Thyroid gland (tissue), 4 donors: Measurements from ENCODE around the gene CRYGN. TPM values are rescaled to one million over a fixed set of nuclear protein-coding genes. Genes with fewer than 3 reads are reported as not detected.

ENCODE experiments used
- DNase-seq, 2 donors: peaks; one replicate each; pipeline ENCODE4 v3.0.0-alpha.2; 2019
- H3K27ac ChIP-seq, 3 donors: fragments of 200-600 bp; sonication (generic); 1 replicate in 2 of 3; 2 replicates in 1 of 3; pipeline ENCODE4 v1.5.1; 2016 to 2019; ENCODE audit warnings: mild to moderate bottlenecking in 1 of 3, moderate library complexity in 1 of 3
- H3K27me3 ChIP-seq: fragments of 200-600 bp; sonication (generic); one replicate; pipeline ENCODE4 v1.5.1; 2019
- H3K36me3 ChIP-seq, 2 donors: fragments of 200-600 bp; sonication (generic); one replicate each; pipeline ENCODE4 v1.5.1; 2016 to 2019
- H3K4me1 ChIP-seq, 2 donors: fragments of 200-600 bp; sonication (generic); one replicate each; pipeline ENCODE4 v1.5.1; 2017 to 2019
- H3K4me3 ChIP-seq, 3 donors: fragments of 200-600 bp; sonication (generic); replicated peaks in 1 of 3; 1 replicate in 2 of 3; 2 replicates in 1 of 3; pipeline ENCODE4 v1.5.1; 2016; ENCODE audit warnings: mild to moderate bottlenecking in 1 of 3
- H3K9me3 ChIP-seq: fragments of 200-600 bp; sonication (generic); one replicate; pipeline ENCODE4 v1.5.1; 2017
- POLR2A ChIP-seq, 2 donors: fragments of 450-650 bp; IDR thresholded peaks; one replicate each; pipeline ENCODE4 v1.6.1; 2017; ENCODE audit warnings: antibody characterized with exemption in 2 of 2, mild to moderate bottlenecking in 2 of 2, moderate library complexity in 1 of 2
- WGBS, 2 donors: methylation state at CpG; one replicate each; pipeline ENCODE4 v1.1.5; 2017; 5-methylcytosine and 5-hydroxymethylcytosine counted together
- intact Hi-C: fragments of 100-400 bp; cut with DNase I; formaldehyde crosslinking; loops from one replicate; pipeline ENCODE4 v1.15.1; 2023
- total RNA-seq, 4 donors: library from RNA; depleted of rRNA; stranded (reverse); fragments of >200 nt; gene quantifications; one replicate each; pipeline ENCODE4 v1.2.3, GENCODE V29; 2016
- TF ChIP-seq, protein P1 (sequence below), 6 experiments: fragments of 200-600 bp in 3 of 6; fragments of 450-650 bp in 3 of 6; sonication (generic) in 3 of 6; IDR thresholded peaks; one replicate each; pipeline ENCODE4 v1.5.1; 2016 to 2019; ENCODE audit warnings: antibody characterized with exemption in 6 of 6, mild to moderate bottlenecking in 2 of 6, inconsistent platforms in 1 of 6, moderate library complexity in 1 of 6

CRYGN gene, protein sequence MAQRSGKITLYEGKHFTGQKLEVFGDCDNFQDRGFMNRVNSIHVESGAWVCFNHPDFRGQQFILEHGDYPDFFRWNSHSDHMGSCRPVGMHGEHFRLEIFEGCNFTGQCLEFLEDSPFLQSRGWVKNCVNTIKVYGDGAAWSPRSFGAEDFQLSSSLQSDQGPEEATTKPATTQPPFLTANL
- total RNA-seq, result 10 to 100 TPM; 16.4 to 45.5 (median 24.5) TPM

DNA sequence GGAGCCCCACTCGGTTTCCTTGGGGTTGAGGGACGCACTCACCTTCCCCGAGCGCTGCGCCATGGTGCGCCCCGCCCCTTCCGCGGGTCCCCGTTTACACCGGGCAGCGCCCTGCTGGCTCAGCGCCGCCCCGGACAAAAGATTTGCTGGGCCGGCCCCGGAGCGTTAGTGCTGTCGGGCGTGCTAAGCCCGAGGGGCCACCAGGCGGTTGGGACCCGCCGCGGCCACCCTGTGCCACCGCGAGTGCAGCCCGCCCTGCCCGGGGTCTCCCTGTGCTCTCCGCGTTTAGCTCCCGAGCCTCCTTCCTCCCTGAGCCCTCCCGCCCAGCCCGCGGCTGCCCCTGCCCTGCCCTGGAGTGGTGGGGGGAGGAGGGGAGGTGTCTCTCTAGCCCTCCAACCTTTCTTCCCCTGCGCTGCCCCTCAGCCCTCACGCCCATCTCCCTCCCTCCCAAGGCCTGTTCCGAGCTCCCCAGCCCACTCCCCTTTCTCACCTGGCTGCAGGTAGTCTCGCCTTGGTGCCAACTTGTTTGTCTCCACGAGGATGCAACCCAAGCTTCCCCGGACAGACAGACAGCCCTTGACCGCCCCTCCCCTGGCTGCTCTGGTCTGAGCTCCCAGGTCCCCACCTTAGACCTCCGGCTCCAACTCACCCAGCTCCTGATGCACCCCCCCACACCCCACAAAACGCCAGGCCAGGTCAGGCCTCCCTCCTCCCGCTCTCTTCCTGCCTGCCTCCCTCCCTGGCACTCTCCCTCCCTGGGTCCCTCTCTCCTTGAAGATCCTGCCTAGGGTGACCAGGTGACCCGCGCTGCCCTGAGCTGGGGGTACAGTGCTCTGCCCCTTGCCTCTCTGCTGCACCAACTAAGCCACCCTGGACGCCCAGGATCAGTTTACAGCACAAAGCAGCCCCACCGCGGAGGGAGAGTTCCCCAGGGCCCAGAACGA, at the start of gene CRYGN:
Gene CRYGN, minus strand, starts transcription at position 287 of the 944 bp plus-strand sequence. Its CDS starts 224 bp downstream, at position 63.
- peak within 1 kb of the TSS; percentile 92 to 96 (median 95) for H3K27ac ChIP-seq
- no peaks in the 10 kb centered on the region for H3K27me3 ChIP-seq
- no peaks in the 10 kb centered on the region for H3K36me3 ChIP-seq
- peak within 1 kb of the TSS in 1 of 3 donors; percentile 34 for H3K4me3 ChIP-seq
- DNase-seq, result peak; percentile 65 to 66
- TF ChIP-seq POLR2A (IDR thresholded peaks at IDR 0.05), result peak in 1 of 2 donors; percentile 69
- TF ChIP-seq, protein P1, sequence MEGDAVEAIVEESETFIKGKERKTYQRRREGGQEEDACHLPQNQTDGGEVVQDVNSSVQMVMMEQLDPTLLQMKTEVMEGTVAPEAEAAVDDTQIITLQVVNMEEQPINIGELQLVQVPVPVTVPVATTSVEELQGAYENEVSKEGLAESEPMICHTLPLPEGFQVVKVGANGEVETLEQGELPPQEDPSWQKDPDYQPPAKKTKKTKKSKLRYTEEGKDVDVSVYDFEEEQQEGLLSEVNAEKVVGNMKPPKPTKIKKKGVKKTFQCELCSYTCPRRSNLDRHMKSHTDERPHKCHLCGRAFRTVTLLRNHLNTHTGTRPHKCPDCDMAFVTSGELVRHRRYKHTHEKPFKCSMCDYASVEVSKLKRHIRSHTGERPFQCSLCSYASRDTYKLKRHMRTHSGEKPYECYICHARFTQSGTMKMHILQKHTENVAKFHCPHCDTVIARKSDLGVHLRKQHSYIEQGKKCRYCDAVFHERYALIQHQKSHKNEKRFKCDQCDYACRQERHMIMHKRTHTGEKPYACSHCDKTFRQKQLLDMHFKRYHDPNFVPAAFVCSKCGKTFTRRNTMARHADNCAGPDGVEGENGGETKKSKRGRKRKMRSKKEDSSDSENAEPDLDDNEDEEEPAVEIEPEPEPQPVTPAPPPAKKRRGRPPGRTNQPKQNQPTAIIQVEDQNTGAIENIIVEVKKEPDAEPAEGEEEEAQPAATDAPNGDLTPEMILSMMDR (IDR thresholded peaks at IDR 0.05), result no peak
- H3K9me3 ChIP-seq, result no peaks in the 10 kb centered on the region
- WGBS, 2 donors, result 11 to 15% methylated on average over 27 to 36 of the region's 51 CpGs
- intact Hi-C loops, result no loop called here
- H3K4me1 ChIP-seq, result peaks cover 68 to 80% of the 10 kb centered on the region in 2 donors

DNA sequence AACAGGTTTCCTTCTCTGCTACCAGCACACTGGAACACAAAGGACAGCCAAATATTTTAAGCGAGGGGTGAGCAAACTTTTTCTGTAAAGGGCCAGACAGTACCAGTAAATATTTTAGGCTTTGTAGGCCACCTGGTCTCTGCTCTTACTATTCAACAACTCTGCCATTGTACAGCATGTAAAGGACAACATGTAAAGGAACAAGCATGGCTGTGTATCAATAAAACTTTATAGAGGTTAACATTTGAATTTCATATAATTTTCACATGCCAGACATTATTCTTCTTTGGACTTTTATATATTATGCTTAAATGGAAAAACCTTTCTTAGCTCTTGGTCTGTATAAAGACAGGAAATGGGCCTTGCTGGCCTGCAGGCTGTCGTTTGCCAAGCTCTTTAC, 49.6 kb upstream of the CRYGN start:
- TF ChIP-seq POLR2A (IDR thresholded peaks at IDR 0.05), result no peak
- TF ChIP-seq, protein P1 (IDR thresholded peaks at IDR 0.05), result no peak
- WGBS, 2 donors, result 77 to 78% methylated on average over 2 of the region's 2 CpGs
- Histone ChIP-seq H3K4me3 (no peak overlapping the region), H3K27me3 (no peaks in the 10 kb centered on the region), H3K4me1 (peaks cover 12 to 17% of the 10 kb centered on the region in 2 donors), H3K36me3 (peaks cover under 1 to 4% of the 10 kb centered on the region in 2 donors), H3K27ac (no peak overlapping the region), H3K9me3 (no peaks in the 10 kb centered on the region)
- no peak for DNase-seq
- intact Hi-C loops, result no loop called here

DNA sequence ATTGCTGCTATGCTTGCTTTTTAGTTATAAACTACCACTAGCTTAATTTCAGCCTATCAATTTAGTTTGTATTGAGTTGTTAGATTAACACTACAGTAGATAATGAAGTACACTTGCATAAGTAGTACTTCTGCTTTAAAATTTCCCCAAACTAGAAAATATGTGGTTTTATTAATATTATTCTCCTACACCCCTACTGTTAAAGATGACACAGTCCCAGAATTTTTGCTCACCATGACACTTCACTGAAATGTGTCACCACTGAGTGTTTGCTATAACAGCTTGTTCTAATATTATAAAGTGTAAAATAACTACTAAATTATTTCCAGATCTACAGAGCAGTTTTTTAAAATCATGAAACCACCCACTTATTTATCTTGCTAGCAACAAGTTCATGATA, 48.2 kb upstream of the CRYGN start:
- H3K4me1 ChIP-seq, result peaks cover 4 to 6% of the 10 kb centered on the region in 2 donors
- H3K9me3 ChIP-seq, result no peaks in the 10 kb centered on the region
- H3K27me3 ChIP-seq, result no peaks in the 10 kb centered on the region
- TF ChIP-seq, protein P1 (IDR thresholded peaks at IDR 0.05), result no peak
- no peak for TF ChIP-seq POLR2A (IDR thresholded peaks at IDR 0.05)
- H3K4me3 ChIP-seq, result no peak overlapping the region
- DNase-seq, result no peak
- intact Hi-C loops, result no loop called here
- no peak overlapping the region for H3K27ac ChIP-seq
- H3K36me3 ChIP-seq, result peaks cover 5 to 11% of the 10 kb centered on the region in 2 donors

DNA sequence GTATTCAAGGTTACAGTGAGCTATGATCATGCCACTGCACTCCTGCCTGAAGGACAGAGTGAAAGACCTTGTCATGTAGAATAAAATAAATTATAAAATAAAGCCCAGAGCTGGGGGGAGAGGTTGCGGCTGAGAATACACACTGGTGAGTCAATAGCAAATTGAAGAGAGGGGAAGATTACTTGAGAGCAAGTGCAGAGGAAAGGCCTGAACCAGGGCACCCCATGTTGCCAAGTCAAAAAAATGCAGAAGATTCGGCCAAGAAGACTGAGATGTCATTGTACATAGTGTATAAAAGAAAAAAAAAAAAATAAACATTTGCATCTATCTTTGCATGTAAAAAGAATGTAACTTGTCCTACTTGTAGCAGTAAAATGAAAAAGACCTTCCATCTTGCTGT, 47.3 kb upstream of the CRYGN start:
- TF ChIP-seq, protein P1 (IDR thresholded peaks at IDR 0.05), result no peak
- TF ChIP-seq POLR2A (IDR thresholded peaks at IDR 0.05), result no peak
- peaks cover 3 to 6% of the 10 kb centered on the region in 2 donors for H3K4me1 ChIP-seq
- H3K27ac ChIP-seq, result no peak overlapping the region
- no peak for DNase-seq
- H3K9me3 ChIP-seq, result no peaks in the 10 kb centered on the region
- intact Hi-C loops, result no loop called here
- peaks cover 5 to 20% of the 10 kb centered on the region in 2 donors for H3K36me3 ChIP-seq
- H3K4me3 ChIP-seq, result no peak overlapping the region
- H3K27me3 ChIP-seq, result no peaks in the 10 kb centered on the region
- WGBS, 2 donors, result 81 to 83% methylated on average over 2 of the region's 2 CpGs

DNA sequence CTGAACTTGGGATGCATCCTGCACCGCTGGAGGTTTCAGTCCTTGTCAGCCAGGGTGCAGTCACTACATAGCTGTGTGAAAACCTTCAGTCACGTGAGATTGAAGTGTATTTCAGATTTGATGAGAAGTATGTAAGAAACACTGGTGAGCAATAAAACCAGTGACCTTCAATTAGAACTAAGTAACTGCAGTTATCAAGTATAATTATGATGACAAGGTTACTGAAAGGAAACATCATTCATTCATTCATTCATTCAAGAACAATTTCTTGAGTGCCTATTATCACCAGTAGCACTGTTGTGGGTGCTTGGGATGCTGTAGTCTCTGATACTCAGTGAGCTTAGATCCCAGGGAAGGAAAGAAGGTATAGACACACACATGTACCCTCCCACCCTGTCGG, 46.1 kb upstream of the CRYGN start:
- intact Hi-C loops, result no loop called here
- 95 to 99% methylated on average over 3 of the region's 3 CpGs for WGBS, 2 donors
- TF ChIP-seq POLR2A (IDR thresholded peaks at IDR 0.05), result no peak
- TF ChIP-seq, protein P1 (IDR thresholded peaks at IDR 0.05), result no peak

More for the DNA sequence above, 46.1 kb upstream of the CRYGN start:
- Histone ChIP-seq H3K27me3 (no peaks in the 10 kb centered on the region), H3K36me3 (peaks cover 5 to 22% of the 10 kb centered on the region in 2 donors), H3K4me1 (peaks cover 0 to 3% of the 10 kb centered on the region in 2 donors), H3K4me3 (no peak overlapping the region), H3K27ac (no peak overlapping the region), H3K9me3 (no peaks in the 10 kb centered on the region)
- DNase-seq, result no peak
